Ishikawa (cell line): ENCODE measurements around the gene UNC5C.

Experiments
- CEBPB ChIP-seq: IDR thresholded peaks from 2 replicates; pipeline ENCODE4 v1.6.1; 2012
- CREB1 ChIP-seq: IDR thresholded peaks from 2 replicates; pipeline ENCODE4 v1.6.1; 2012; ENCODE audit warnings: low read depth
- EGR1 ChIP-seq: IDR thresholded peaks from 2 replicates; pipeline ENCODE4 v1.6.1; 2012
- EP300 ChIP-seq: IDR thresholded peaks from 2 replicates; pipeline ENCODE4 v1.6.1; 2012; ENCODE audit warnings: borderline replicate concordance
- FOXM1 ChIP-seq: IDR thresholded peaks from 2 replicates; pipeline ENCODE4 v1.6.1; 2012; ENCODE audit warnings: low read depth, borderline replicate concordance
- NFIC ChIP-seq: IDR thresholded peaks from 2 replicates; pipeline ENCODE4 v1.6.1; 2012
- RAD21 ChIP-seq: IDR thresholded peaks from 2 replicates; pipeline ENCODE4 v1.6.1; 2012; ENCODE audit warnings: low read depth
- TAF1 ChIP-seq: IDR thresholded peaks from 2 replicates; pipeline ENCODE4 v1.6.1; 2012; ENCODE audit warnings: low read depth, mild to moderate bottlenecking
- TCF12 ChIP-seq: IDR thresholded peaks from 2 replicates; pipeline ENCODE4 v1.6.1; 2012; ENCODE audit warnings: low read depth
- TEAD4 ChIP-seq: IDR thresholded peaks from 2 replicates; pipeline ENCODE4 v1.6.1; 2012
- USF1 ChIP-seq: IDR thresholded peaks from 2 replicates; pipeline ENCODE4 v1.6.1; 2012
- YY1 ChIP-seq: IDR thresholded peaks from 2 replicates; pipeline ENCODE4 v1.6.1; 2012; ENCODE audit warnings: low read depth
- ZBTB7A ChIP-seq: IDR thresholded peaks from 2 replicates; pipeline ENCODE4 v1.6.1; 2012; ENCODE audit warnings: low read depth
- TF ChIP-seq, protein P1 (sequence below): IDR thresholded peaks from 2 replicates; pipeline ENCODE4 v1.6.1; 2012
- TF ChIP-seq, protein P2 (sequence below): IDR thresholded peaks from 2 replicates; pipeline ENCODE4 v1.6.1; 2012; ENCODE audit warnings: low read depth, mild to moderate bottlenecking

UNC5C gene

DNA sequence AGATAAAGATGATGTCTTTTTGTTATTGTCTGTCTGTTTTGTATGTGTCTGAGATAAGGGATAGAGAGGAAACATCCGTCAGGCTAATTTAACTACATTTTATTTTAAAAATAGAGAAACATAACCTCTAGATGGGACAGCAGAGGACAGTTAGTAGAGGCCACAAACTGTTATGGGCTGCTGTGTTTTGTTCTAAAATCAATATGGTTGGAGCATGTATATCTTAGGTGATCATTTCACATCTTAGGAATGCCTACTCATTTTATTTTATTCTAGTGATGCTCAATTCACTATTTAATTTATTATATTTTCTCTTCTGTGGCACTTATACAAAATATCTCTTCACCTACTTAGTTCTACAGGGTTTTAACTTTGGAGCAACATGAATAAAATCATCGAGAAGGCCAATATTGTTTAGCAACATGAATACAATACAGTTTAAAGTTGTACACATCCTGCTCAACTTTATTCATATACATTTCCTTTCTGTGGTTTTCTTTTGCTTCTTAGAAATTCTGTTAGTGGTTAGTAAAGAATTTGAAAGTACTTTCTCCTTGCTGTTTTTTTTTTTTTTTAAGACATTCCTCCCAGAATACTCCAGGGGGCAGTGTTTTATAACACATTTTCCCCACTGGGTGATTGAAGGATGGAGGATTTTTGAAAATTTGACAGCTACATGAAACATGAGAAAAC lies 392.9 kb downstream of the UNC5C start:
- TF ChIP-seq RAD21 (peak; percentile 67), USF1 (no peak)

- TF ChIP-seq RAD21, result no peak
- TF ChIP-seq NFIC, result no peak
- TF ChIP-seq TEAD4, result no peak
- TF ChIP-seq CREB1, result no peak
- no peak for TF ChIP-seq TCF12
- TF ChIP-seq FOXM1, result no peak
- TF ChIP-seq ZBTB7A, result no peak
Observed at GRCh38 chr4:95153182-95153581, 395.6 kb downstream of the UNC5C start.

- TF ChIP-seq USF1, result no peak
- no peak for TF ChIP-seq TEAD4
- no peak for TF ChIP-seq CREB1
- TF ChIP-seq, protein P1, sequence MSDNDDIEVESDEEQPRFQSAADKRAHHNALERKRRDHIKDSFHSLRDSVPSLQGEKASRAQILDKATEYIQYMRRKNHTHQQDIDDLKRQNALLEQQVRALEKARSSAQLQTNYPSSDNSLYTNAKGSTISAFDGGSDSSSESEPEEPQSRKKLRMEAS, result no peak
- TF ChIP-seq ZBTB7A, result no peak
- TF ChIP-seq EGR1, result no peak
- no peak for TF ChIP-seq TAF1
- no peak for TF ChIP-seq CEBPB
- no peak for TF ChIP-seq NFIC
- TF ChIP-seq RAD21, result no peak
Observed at GRCh38 chr4:95151255-95151654, 397.5 kb downstream of the UNC5C start.

GRCh38 chr4:95142932-95143331 lies 405.8 kb downstream of the UNC5C start:
- TF ChIP-seq FOXM1, result no peak
- no peak for TF ChIP-seq TCF12
- no peak for TF ChIP-seq TEAD4
- TF ChIP-seq NFIC, result no peak
- TF ChIP-seq CREB1, result no peak
- TF ChIP-seq USF1, result no peak
- TF ChIP-seq CEBPB, result no peak
- TF ChIP-seq, protein P1, result no peak
- no peak for TF ChIP-seq ZBTB7A

GRCh38 chr4:95141361-95141760 lies 407.4 kb downstream of the UNC5C start:
- no peak for TF ChIP-seq TEAD4
- TF ChIP-seq, protein P1, result no peak
- no peak for TF ChIP-seq CREB1
- no peak for TF ChIP-seq NFIC
- TF ChIP-seq RAD21, result no peak
- TF ChIP-seq, protein P2, sequence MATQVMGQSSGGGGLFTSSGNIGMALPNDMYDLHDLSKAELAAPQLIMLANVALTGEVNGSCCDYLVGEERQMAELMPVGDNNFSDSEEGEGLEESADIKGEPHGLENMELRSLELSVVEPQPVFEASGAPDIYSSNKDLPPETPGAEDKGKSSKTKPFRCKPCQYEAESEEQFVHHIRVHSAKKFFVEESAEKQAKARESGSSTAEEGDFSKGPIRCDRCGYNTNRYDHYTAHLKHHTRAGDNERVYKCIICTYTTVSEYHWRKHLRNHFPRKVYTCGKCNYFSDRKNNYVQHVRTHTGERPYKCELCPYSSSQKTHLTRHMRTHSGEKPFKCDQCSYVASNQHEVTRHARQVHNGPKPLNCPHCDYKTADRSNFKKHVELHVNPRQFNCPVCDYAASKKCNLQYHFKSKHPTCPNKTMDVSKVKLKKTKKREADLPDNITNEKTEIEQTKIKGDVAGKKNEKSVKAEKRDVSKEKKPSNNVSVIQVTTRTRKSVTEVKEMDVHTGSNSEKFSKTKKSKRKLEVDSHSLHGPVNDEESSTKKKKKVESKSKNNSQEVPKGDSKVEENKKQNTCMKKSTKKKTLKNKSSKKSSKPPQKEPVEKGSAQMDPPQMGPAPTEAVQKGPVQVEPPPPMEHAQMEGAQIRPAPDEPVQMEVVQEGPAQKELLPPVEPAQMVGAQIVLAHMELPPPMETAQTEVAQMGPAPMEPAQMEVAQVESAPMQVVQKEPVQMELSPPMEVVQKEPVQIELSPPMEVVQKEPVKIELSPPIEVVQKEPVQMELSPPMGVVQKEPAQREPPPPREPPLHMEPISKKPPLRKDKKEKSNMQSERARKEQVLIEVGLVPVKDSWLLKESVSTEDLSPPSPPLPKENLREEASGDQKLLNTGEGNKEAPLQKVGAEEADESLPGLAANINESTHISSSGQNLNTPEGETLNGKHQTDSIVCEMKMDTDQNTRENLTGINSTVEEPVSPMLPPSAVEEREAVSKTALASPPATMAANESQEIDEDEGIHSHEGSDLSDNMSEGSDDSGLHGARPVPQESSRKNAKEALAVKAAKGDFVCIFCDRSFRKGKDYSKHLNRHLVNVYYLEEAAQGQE, result no peak
- TF ChIP-seq TCF12, result no peak
- no peak for TF ChIP-seq EP300

GRCh38 chr4:95129821-95130311 lies 418.9 kb downstream of the UNC5C start:
- TF ChIP-seq TEAD4 (no peak), ZBTB7A (no peak), FOXM1 (no peak), RAD21 (no peak), CREB1 (no peak), CEBPB (peak; percentile 94), EP300 (no peak), NFIC (peak; percentile 70)
- TF ChIP-seq, protein P2, result no peak

DNA sequence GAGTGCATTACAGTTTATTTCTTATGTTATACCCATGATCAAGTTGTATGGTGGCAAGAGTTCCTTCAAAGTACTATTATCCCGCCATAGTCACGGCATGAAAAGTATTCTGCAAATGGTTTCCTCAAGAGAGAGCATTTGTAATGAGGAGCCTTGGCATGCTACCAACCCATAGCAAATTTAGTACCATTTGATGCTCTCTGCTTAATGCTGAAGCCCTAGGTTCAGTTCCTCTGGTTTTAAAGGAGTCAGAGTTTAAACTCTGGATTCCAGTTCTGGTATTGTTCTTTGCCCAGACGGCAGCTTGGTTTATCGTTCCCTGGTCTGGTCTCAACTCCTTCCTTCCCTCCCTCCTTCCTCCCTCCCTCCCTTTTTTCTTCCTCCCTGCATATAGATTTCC lies 419.7 kb downstream of the UNC5C start:
- TF ChIP-seq TAF1 (no peak), NFIC (no peak), CEBPB (no peak), RAD21 (no peak), TEAD4 (no peak), TCF12 (no peak), CREB1 (no peak), USF1 (no peak), EGR1 (no peak), FOXM1 (no peak), YY1 (no peak), EP300 (no peak), ZBTB7A (no peak)
- TF ChIP-seq, protein P1, result no peak
- TF ChIP-seq, protein P2, result no peak
